NT2/D1 (cell line): Measurements from ENCODE around the gene DEFB119.

Source experiments
- YY1 ChIP-seq: IDR thresholded peaks from 2 replicates; pipeline ENCODE4 v1.6.1; 2011; ENCODE audit not compliant: insufficient read length, insufficient read depth
- ZNF274 ChIP-seq: IDR thresholded peaks from 2 replicates; pipeline ENCODE4 v1.6.1; 2011; ENCODE audit warnings: mild to moderate bottlenecking, low read depth, low read length

DNA sequence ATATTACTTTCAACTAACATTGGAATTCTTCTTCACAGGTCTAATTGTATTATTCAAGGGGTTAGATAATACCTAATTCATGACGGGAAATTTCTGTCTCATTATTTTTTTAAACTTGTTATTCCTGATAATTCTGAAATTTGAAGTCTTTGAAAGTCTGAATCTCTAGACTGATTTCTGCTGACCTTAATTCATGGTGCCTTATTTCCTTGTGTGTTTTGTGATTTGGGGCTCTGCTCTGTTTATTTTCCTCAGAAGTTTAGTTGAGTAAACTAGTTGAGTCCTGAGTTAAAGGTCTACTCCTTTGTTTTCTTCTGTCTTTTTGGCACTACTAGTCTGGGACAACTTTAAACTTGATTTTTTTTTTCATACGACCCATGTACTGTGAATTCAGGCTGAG is 16.0 kb downstream of the DEFB119 start:
- TF ChIP-seq ZNF274 (no peak), YY1 (no peak)
